Measurements from ENCODE around the gene SOCS1.
"Not testable (repeated sequence)": the region's sequence is repeated elsewhere in the genome, so short reads cannot be mapped to it uniquely, and the experiment has no call there.

Gene SOCS1

GRCh38 chr16:11224096-11224893 lies 31.7 kb downstream of the SOCS1 start:
- peak; percentile 20 to 25 for DNase-seq

GRCh38 chr16:11220507-11220906 lies 35.5 kb downstream of the SOCS1 start:
- not testable (repeated sequence) for DNase-seq

GRCh38 chr16:11219178-11219577 lies 36.8 kb downstream of the SOCS1 start:
- no peak for DNase-seq

DNA sequence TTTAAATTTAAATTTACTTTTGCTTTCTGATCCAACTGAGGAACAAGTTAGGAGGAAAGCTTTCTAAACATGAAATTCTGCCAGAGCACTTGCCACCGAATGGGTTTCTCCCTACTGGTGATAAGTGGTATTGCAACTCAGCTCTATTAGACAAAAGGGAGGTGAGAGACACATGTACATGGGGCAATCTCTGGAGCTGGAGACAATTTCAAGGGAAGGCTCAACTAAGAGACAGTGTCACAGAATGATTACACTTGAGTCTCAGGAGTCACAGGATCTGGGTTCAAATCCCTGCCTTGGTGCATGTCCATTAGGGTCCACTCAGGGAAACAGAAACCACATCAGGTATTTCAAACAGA lies 37.4 kb downstream of the SOCS1 start:
- no peak for DNase-seq

DNA sequence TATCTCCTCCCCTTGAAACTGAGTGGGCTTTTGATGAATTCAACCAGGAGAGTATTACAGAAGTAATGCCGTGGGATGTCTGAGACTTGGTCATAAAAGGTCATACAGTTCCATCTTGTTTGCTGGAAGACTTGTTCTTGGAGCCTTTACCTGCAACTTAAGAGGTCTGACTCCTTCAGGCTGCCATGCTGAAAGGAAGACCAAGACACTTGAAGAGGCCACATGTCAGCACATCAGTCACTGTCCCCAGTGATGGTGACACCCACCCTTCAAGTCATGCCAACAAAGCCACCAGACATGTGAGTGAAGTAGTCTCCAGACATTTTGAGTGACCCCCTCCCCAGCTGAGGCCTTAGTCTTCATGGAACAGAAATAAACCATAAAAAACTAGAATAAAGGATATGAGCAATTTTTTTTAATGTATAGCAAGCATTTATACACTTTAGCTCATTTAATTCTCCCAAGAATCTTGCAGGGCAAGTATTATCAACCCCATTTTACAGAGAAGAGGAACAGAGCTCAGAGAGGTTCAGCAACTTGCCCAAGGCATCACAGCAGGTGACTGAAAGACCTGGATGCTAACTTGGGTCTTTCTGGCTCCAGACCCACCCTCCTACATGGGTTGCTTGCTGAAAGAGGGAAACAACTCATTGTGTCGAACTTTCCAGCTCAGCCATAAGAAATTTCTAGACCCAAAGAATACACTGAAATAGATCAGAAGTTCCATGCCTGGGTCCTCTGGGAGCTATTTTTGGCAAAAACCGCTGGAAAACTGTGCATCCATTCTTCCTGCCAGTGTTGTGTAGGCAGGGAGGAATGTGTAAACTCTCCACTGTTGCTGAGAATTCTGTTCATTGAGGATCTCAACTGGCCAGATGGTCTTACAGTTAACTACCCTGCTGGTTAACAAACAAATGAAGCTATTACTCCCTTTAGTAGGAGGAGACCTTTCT lies 38.1 kb downstream of the SOCS1 start:
- no peak for DNase-seq

GRCh38 chr16:11215935-11216556 lies 40.0 kb downstream of the SOCS1 start:
- DNase-seq: no peak

- no peak for DNase-seq
Measured at GRCh38 chr16:11213799-11214198, 42.2 kb downstream of the SOCS1 start.

DNA sequence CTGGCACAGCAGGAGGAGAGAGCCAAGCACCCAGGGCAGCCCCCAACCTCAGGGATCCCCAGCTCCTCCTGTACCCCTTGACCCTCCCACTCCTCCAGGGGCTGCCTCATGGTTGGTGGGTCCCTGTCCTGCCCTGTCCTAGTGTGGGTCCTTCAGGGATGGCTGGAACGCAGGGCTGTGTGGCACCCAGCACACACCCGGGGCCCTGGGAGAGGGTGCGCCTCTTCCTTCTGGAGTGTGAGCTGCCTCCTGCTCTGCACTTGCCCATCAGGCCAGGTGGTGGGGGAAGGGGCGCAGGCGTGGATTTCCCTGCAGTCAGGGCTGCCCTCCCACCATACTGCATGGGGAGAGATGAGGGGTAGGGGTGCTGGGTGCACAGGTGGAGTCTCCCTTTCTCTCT lies 42.6 kb downstream of the SOCS1 start:
- no peak for DNase-seq

GRCh38 chr16:11212798-11213196 lies 43.2 kb downstream of the SOCS1 start:
- no peak for DNase-seq

- no peak for DNase-seq
Measured at GRCh38 chr16:11211977-11212797, 43.8 kb downstream of the SOCS1 start.

DNA sequence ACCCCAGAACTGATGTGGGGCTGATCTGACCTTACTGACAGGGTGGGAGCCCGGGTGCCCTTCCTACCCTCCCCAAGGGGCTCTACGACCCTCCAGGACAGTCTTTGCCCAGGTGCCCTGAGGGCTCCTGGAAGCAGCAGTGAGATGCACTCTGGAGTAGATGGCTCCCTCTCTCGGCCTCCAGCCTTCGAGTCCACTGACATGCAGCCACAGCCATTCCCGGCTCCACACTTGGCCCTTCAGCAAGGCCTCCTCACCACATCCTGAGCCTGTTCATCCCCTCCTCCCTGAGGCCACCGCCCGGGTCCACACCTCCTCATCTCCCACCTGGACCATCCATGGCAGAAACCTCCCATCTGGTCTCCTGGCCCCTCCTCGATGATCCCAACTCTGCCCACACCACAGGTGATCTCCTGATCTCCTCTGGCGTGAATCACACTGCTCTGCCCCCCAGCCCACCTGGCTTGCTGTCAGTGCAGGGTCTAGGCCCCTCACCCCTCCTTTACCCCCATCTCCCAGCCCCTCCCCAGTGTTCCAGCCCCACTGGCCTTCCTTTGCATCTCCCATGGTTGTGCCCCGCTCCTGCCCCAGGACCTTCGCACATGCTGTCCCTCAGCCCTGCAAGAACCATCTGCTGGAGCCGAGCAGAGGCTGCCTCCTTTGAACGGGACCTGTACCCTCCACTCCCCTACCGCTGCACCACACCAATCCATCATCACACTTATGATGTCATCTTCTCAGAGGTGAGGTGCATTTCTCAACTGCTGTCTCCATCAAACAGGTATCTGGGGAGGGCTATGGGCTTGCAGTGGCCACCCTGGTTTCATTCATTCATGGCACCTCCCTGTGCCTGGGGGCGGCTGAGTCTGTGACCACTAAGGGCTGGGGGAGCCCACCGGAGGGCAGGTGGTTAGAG lies 44.7 kb downstream of the SOCS1 start:
- no peak for DNase-seq

GRCh38 chr16:11210260-11210659 lies 45.7 kb downstream of the SOCS1 start:
- no peak for DNase-seq

DNA sequence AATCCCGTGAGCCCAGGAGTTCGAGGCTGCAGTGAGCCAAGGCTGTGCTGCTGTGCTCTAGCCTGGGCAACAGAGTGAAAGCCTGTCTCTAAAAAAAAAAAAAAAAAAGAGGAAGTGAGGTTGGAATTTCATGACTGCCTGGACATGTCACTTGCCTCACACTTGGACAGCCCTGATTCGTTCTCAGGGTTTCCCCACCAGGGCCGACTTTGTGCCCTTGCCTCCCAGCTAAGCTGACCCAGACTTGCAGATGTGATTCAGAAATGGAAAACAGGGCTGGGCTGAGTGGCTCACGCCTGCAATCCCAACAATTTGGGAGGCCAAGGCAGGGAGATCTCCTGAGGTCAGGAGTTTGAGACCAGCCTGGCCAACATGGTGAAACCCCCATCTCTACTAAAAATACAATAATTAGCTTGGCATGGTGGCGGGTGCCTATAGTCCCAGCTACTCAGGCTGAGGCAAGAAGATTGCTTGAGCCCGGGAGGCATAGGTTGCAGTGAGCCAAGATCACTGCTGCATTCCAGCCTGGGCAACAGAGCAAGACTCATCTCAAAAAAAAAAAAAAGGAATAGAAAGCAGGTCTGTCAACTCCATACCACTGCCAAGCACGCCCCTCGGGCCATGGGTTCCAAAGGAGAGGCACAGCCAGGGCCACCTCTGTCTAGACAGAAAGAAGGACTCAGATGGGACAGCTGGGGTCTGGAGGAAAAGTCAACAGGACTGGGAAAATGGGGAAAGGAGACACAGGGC lies 46.9 kb downstream of the SOCS1 start:
- DNase-seq: no peak

DNA sequence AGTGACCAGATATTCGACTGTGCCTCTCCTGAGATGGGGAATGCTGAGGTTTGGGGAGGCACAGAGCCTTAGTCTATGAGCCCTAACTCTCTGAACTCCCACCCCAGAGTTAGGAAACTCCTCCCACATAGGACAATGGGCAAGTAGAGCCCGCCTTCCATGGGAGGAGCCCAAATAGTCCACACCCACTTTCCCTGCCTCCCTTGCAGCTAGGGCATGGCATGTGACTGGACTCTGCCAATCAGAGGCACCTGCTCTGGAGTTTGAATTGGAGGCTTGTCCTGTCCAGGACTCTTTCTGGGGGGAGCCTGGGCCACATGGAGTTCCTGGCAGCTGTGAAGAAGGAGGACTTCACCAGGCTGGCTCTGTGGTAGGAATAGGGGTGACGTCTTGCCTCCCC lies 48.4 kb downstream of the SOCS1 start:
- DNase-seq: no peak

DNA sequence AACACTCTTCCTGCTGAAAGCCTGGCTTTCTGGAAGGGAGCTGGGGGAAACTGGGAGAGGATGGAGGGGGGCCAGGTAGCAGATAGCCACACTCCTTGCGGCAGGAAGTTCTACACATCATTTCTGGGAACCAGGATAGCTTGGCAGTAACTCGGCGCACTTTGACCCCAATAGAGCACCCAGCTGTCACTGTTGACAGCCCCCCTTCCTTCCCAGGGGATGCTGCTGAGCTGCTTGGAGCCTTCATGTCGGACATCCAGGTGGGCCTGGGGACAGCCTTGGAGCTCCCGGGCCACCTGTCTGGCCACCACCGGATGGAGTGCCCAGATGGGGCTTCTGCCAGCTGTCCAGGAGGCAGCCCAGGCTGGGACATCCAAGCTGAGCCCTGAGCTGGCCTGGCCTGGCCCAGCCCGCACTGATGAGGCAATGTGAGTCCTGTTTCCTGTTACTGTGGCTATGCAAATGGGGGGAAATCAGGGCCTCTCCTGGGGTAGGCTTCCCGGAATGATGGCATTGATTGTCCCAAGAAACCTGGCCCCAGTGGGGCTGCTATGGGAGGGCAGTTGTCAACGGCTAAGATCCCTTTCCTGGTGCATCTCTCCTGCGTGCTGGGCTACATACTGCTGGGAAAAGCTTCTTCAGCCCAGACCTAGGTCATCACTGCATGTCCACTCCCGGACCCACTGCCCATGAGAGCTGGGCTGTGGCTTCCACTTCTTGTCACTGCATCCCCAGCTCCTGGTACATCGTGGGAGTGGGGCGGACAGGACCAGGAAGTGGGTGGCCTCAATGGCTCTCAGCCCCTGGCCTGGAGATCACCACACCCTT lies 50.0 kb downstream of the SOCS1 start:
- no peak for DNase-seq

DNA sequence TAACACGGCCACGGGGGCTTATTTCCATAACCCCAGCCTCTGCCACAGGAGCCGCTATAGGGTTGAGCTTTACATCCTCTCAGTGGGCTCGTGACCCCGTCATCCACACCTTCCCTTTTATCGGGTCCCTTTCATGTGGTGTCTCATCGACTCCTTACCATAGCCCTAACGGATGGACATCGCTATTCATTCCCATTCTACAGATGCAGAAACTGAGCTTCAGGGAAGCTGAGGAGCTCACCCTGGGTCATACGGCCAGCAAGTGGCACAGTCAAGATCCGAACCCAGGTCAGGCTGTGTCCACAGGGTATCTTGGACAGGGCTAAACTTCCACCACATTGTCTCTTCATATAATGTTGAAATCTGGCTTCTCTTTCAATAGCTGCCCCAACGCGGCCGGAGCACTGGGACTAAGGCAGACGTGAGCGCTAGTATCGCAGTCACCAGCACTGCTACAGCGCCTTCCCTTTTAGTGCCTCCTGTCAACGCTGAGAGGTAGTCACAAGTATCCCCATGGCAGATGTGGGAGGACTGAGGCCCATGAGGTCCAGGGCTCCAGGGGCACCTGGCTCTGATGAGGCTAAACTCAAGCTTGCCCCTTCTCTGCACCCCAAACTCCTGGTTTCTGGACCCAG lies 50.8 kb downstream of the SOCS1 start:
- no peak for DNase-seq

GRCh38 chr16:11204513-11205047 lies 51.4 kb downstream of the SOCS1 start:
- no peak for DNase-seq

Measured in activated CD4-positive, alpha-beta T cell treated with anti-CD3 and anti-CD28 coated beads, Interleukin-2, amount 50 U/mL, for 4 hours (primary cell).